Adrenal gland (tissue), 5 donors: ENCODE results near the gene HDAC4.

Experiments
- POLR2A ChIP-seq, 2 donors: fragments of 450-650 bp; IDR thresholded peaks; one replicate each; pipeline ENCODE4 v1.6.1; 2017; ENCODE audit warnings: antibody characterized with exemption in 2 of 2, mild to moderate bottlenecking in 2 of 2, moderate library complexity in 1 of 2
- TF ChIP-seq, protein P1 (sequence below), 6 experiments: fragments of 450-650 bp in 4 of 6; fragments of 200-600 bp in 2 of 6; sonication (generic) in 1 of 6; IDR thresholded peaks; 1 replicate in 5 of 6; 2 replicates in 1 of 6; pipeline versions ENCODE4 v1.5.1 to v1.8.0; 2016 to 2021; ENCODE audit warnings: antibody characterized with exemption in 6 of 6, mild to moderate bottlenecking in 2 of 6, moderate library complexity in 1 of 6
- donor health status: DM: no; HTN: no; CAD: no.

DNA sequence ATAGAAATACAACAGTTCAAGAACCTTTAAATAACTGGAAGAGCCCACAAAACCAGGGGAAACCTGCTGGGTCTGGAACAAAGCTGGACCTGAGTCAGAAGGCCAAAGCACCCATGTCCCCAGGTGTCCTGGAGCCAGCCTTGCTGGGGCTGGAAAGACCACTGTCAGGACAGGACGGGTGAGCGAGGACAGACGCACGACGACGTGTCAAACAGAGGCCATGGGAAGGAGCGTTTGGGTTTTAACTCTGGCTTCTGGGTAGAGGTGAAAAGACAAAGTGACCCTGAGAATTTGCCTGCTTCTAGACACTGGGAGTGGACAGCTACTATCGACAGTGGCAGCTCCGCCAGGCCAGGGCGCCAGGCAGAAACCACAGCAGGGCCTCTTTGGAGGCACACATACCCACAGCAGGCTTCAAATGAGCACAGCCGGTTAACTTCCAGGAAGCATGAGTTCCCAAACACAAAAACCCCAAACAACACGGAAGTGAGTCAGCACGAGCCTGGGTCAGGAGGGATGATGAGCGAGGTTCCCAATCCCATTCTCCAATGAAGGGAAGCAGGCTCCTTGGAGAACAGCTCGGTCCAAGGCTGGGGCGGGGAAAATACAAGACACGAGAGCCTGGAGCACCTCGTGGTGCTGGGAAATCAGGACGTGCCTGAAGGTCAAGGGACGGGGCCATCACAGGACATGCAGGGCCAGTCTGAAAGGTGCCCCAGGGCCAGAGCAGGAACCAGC, 344.9 kb downstream of the HDAC4 start:
- TF ChIP-seq, protein P1, sequence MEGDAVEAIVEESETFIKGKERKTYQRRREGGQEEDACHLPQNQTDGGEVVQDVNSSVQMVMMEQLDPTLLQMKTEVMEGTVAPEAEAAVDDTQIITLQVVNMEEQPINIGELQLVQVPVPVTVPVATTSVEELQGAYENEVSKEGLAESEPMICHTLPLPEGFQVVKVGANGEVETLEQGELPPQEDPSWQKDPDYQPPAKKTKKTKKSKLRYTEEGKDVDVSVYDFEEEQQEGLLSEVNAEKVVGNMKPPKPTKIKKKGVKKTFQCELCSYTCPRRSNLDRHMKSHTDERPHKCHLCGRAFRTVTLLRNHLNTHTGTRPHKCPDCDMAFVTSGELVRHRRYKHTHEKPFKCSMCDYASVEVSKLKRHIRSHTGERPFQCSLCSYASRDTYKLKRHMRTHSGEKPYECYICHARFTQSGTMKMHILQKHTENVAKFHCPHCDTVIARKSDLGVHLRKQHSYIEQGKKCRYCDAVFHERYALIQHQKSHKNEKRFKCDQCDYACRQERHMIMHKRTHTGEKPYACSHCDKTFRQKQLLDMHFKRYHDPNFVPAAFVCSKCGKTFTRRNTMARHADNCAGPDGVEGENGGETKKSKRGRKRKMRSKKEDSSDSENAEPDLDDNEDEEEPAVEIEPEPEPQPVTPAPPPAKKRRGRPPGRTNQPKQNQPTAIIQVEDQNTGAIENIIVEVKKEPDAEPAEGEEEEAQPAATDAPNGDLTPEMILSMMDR (IDR thresholded peaks at IDR 0.05): no peak
- TF ChIP-seq POLR2A (IDR thresholded peaks at IDR 0.05): no peak
